HepG2 (cell line): ENCODE data around the gene OTUD4. TPM values are rescaled to one million over a fixed set of nuclear protein-coding genes. Genes with fewer than 3 reads are reported as not detected.

Experiments used
- AHDC1 ChIP-seq: sonication (generic); formaldehyde crosslinking; IDR thresholded peaks from 2 replicates; pipeline ENCODE4 v1.5.1; 2020; ENCODE audit warnings: mild to moderate bottlenecking, missing genetic modification reagents, borderline replicate concordance
- BCL6 ChIP-seq: IDR thresholded peaks from 2 replicates; pipeline ENCODE4 v1.6.1; 2016; ENCODE audit warnings: missing genetic modification reagents, missing compliant biosample characterization
- CHD4 ChIP-seq: fragments of 200-600 bp; sonication (generic); IDR thresholded peaks from 2 replicates; pipeline ENCODE4 v1.7.0; 2017; ENCODE audit warnings: mild to moderate bottlenecking, low read length, borderline replicate concordance
- KAT8 ChIP-seq: IDR thresholded peaks from 2 replicates; pipeline ENCODE4 v1.6.1; 2016; ENCODE audit warnings: missing genetic modification reagents, missing compliant biosample characterization
- KLF15 ChIP-seq: sonication (generic); formaldehyde crosslinking; IDR thresholded peaks from 2 replicates; pipeline ENCODE4 v1.8.1; 2023; ENCODE audit warnings: borderline replicate concordance, mild to moderate bottlenecking, inconsistent platforms, missing genetic modification reagents, mixed read lengths
- POLR2AphosphoS5 ChIP-seq: IDR thresholded peaks from 2 replicates; pipeline ENCODE4 v1.6.1; 2012; ENCODE audit warnings: low read depth, low read length
- RCOR2 ChIP-seq: IDR thresholded peaks from 2 replicates; pipeline ENCODE4 v1.6.1; 2016; ENCODE audit warnings: missing biosample characterization, missing genetic modification reagents
- RFX1 ChIP-seq: fragments of 450-650 bp; IDR thresholded peaks from 2 replicates; pipeline ENCODE4 v1.6.1; 2017
- THAP8 ChIP-seq: sonication (generic); formaldehyde crosslinking; IDR thresholded peaks from 2 replicates; pipeline ENCODE4 v1.5.1; 2020; ENCODE audit warnings: missing genetic modification reagents, mild to moderate bottlenecking, borderline replicate concordance
- YY1 ChIP-seq: IDR thresholded peaks from 2 replicates; pipeline ENCODE4 v1.6.1; 2011; ENCODE audit warnings: low read length, low read depth, moderate library complexity, mild to moderate bottlenecking; ENCODE audit not compliant: insufficient read depth, insufficient replicate concordance
- ZBED4 ChIP-seq: sonication (generic); formaldehyde crosslinking; IDR thresholded peaks from 2 replicates; pipeline ENCODE4 v1.4.0; 2020; ENCODE audit warnings: missing genetic modification reagents, borderline replicate concordance
- ZBTB7B ChIP-seq: sonication (generic); formaldehyde crosslinking; IDR thresholded peaks from 2 replicates; pipeline ENCODE4 v1.4.0; 2020; ENCODE audit warnings: missing genetic modification reagents
- ZFP37 ChIP-seq: sonication (generic); formaldehyde crosslinking; IDR thresholded peaks from 2 replicates; pipeline ENCODE4 v1.4.0; 2020; ENCODE audit warnings: missing genetic modification reagents, borderline replicate concordance
- ZGPAT ChIP-seq: IDR thresholded peaks from 2 replicates; pipeline ENCODE4 v1.6.1; 2016; ENCODE audit warnings: mild to moderate bottlenecking
- ZMYM4 ChIP-seq: sonication (generic); formaldehyde crosslinking; IDR thresholded peaks from 2 replicates; pipeline ENCODE4 v1.8.1; 2023; ENCODE audit warnings: mild to moderate bottlenecking, missing genetic modification reagents
- ZNF30 ChIP-seq: sonication (generic); formaldehyde crosslinking; IDR thresholded peaks from 2 replicates; pipeline ENCODE4 v1.5.0; 2020; ENCODE audit warnings: mild to moderate bottlenecking, missing genetic modification reagents
- ZNF331 ChIP-seq: sonication (generic); formaldehyde crosslinking; IDR thresholded peaks from 2 replicates; pipeline ENCODE4 v1.4.0; 2020; ENCODE audit warnings: missing genetic modification reagents
- ZNF782 ChIP-seq: sonication (generic); formaldehyde crosslinking; IDR thresholded peaks from 2 replicates; pipeline ENCODE4 v1.4.0; 2020; ENCODE audit warnings: missing genetic modification reagents, mild to moderate bottlenecking, borderline replicate concordance
- polyA plus RNA-seq, 8 experiments: library from polyadenylated mRNA; depleted of rRNA in 3 of 8; stranded (reverse) in 7 of 8; unstranded in 1 of 8; fragments of >200 nt; fragmentation: Illumina TruSeq in 4 of 8; extraction: Trizol in 4 of 8; gene quantifications; 2 replicates each; pipeline versions ENCODE4 v1.2.1 to v1.2.3, GENCODE V29; 2011 to 2016; ENCODE audit warnings: low read depth in 4 of 8, missing spikeins in 1 of 8, mixed read lengths in 1 of 8; ENCODE audit not compliant: insufficient read depth in 1 of 8
- total RNA-seq, 5 experiments: library from RNA; depleted of rRNA; stranded (reverse); fragments of >200 nt; fragmentation: Illumina TruSeq; extraction: Trizol; gene quantifications; 2 replicates each; pipeline ENCODE4 v1.2.3, GENCODE V29; 2016; ENCODE audit warnings: low read depth in 1 of 5

OTUD4 gene
- total and polyA plus RNA-seq, 2 of the 13 experiments (the other 11 are each of a cell fraction or from before 2014, with no cell fraction given) = 16.1 to 18.0 TPM

GRCh38 chr4:145180298-145181090, at the start of gene OTUD4 (continued):
- TF ChIP-seq ZBTB7B (CRISPR knock-in tag) (peak; percentile 61), ZMYM4 (CRISPR knock-in tag) (no peak; the same call in 1 of the 2 replicates), AHDC1 (peak; percentile 37; the same call in 1 of the 2 replicates), RFX1 (peak; percentile 67), ZNF331 (no peak; the same call in 1 of the 2 replicates), KAT8 (CRISPR knock-in tag) (peak; percentile 49), ZGPAT (CRISPR knock-in tag) (peak; percentile 64), BCL6 (CRISPR knock-in tag) (0 out of 2 replicates have a peak, but pooled peaks have one; percentile 9), YY1 (peak; percentile 73), ZNF782 (no peak; the same call in 1 of the 2 replicates), POLR2AphosphoS5 (peak; percentile 52; the same call in 1 of the 2 replicates), RCOR2 (CRISPR knock-in tag) (no peak), ZFP37 (CRISPR knock-in tag) (no peak), KLF15 (CRISPR knock-in tag) (0 out of 2 replicates have a peak, but pooled peaks have one; percentile 59), THAP8 (CRISPR knock-in tag) (no peak), CHD4 (no peak), ZBED4 (CRISPR knock-in tag) (peak; percentile 63; the same call in 1 of the 2 replicates), ZNF30 (CRISPR knock-in tag) (no peak)
